DND-41 (cell line): Measurements from ENCODE around the gene CHRNE.

ENCODE experiments used
- CTCF ChIP-seq: IDR thresholded peaks from 2 replicates; pipeline ENCODE4 v1.5.1; 2012; ENCODE audit warnings: borderline replicate concordance, low read length, moderate library complexity, mild to moderate bottlenecking; ENCODE audit not compliant: poor library complexity, severe bottlenecking; ENCODE audit errors: extremely low read depth
- EZH2 ChIP-seq: IDR thresholded peaks from 3 replicates; pipeline ENCODE4 v1.6.1; 2012; ENCODE audit warnings: borderline replicate concordance, low read depth, mild to moderate bottlenecking, moderate library complexity, low read length, inconsistent platforms; ENCODE audit not compliant: severe bottlenecking

- TF ChIP-seq CTCF, result no peak
- no peak for TF ChIP-seq EZH2
These were observed 17.6 kb upstream of the CHRNE start for GRCh38 chr17:4920351-4921048.
